HL-60 (cell line): ENCODE data around the gene SEPTIN12.
"Not testable (repeated sequence)": the region's sequence is repeated elsewhere in the genome, so short reads cannot be mapped to it uniquely, and the experiment has no call there.

Experiments used
- DNase-seq, 2 experiments: peaks; one replicate each; pipeline ENCODE4 v3.0.0-alpha.2; 2010 to 2020; ENCODE audit warnings: low read depth in 1 of 2, low spot score in 1 of 2
- H3K27ac ChIP-seq: fragments of 250-450 bp; sonication (Bioruptor Pico); replicated peaks from 2 replicates; pipeline ENCODE4 v1.5.1; 2020; ENCODE audit warnings: mild to moderate bottlenecking, moderate library complexity
- H3K27me3 ChIP-seq: fragments of 250-450 bp; sonication (Bioruptor Pico); 2 replicates; pipeline ENCODE4 v1.5.1; 2021; ENCODE audit warnings: mild to moderate bottlenecking, moderate library complexity; ENCODE audit not compliant: insufficient read depth, poor library complexity, severe bottlenecking
- H3K4me3 ChIP-seq: replicated peaks from 2 replicates; pipeline ENCODE4 v1.5.1; 2011; ENCODE audit warnings: mild to moderate bottlenecking, control low read depth, low read length; ENCODE audit not compliant: insufficient read depth
- CTCF ChIP-seq: IDR thresholded peaks from one replicate; pipeline ENCODE4 v1.5.1; 2011; ENCODE audit warnings: low read length, control low read depth, inconsistent platforms; ENCODE audit not compliant: insufficient read depth
- GABPA ChIP-seq: IDR thresholded peaks from 2 replicates; pipeline ENCODE4 v1.6.1; 2012; ENCODE audit warnings: low read depth
- POLR2AphosphoS5 ChIP-seq: IDR thresholded peaks from 2 replicates; pipeline ENCODE4 v1.6.1; 2012; ENCODE audit warnings: low read depth
- REST ChIP-seq: IDR thresholded peaks from 2 replicates; pipeline ENCODE4 v1.6.1; 2012; ENCODE audit warnings: low read depth; ENCODE audit not compliant: insufficient replicate concordance
- SPI1 ChIP-seq: IDR thresholded peaks from 2 replicates; pipeline ENCODE4 v1.6.1; 2012; ENCODE audit warnings: low read depth, mild to moderate bottlenecking, borderline replicate concordance

SEPTIN12 gene

GRCh38 chr16:4743226-4743878 lies 44.8 kb downstream of the SEPTIN12 start:
- no peak for TF ChIP-seq POLR2AphosphoS5
- TF ChIP-seq REST: no peak
- no peak for TF ChIP-seq SPI1
- no peak for TF ChIP-seq CTCF
- no peak for TF ChIP-seq GABPA
- Histone ChIP-seq H3K27me3 (no peaks in the 10 kb centered on the region), H3K27ac (no peak overlapping the region), H3K4me3 (no peak overlapping the region)
- DNase-seq: no peak

- DNase-seq, H3K4me3 ChIP-seq, H3K27ac ChIP-seq, H3K27me3 ChIP-seq: not testable (repeated sequence)
Measured at GRCh38 chr16:4738370-4738769, 49.8 kb downstream of the SEPTIN12 start.

GRCh38 chr16:4737545-4737944 lies 50.6 kb downstream of the SEPTIN12 start:
- Histone ChIP-seq H3K4me3 (no peak overlapping the region), H3K27ac (no peak overlapping the region), H3K27me3 (no peaks in the 10 kb centered on the region)
- TF ChIP-seq REST (no peak), SPI1 (no peak), CTCF (no peak)
- DNase-seq: no peak

- H3K27me3 ChIP-seq: no peaks in the 10 kb centered on the region
- H3K27ac ChIP-seq: no peak overlapping the region
- H3K4me3 ChIP-seq: no peak overlapping the region
- TF ChIP-seq SPI1: no peak
- no peak for TF ChIP-seq GABPA
- no peak for TF ChIP-seq REST
- no peak for TF ChIP-seq POLR2AphosphoS5
- TF ChIP-seq CTCF: no peak
- no peak for DNase-seq
Measured at GRCh38 chr16:4736546-4736945, 51.6 kb downstream of the SEPTIN12 start.
